Renal pelvis (tissue), 4 donors: ENCODE results near the gene RP9. TPM values are rescaled to one million over a fixed set of nuclear protein-coding genes. Genes with fewer than 3 reads are reported as not detected.
A peak's percentile ranks its signal among the peaks of the same experiment; 100 is the strongest.

ENCODE experiments used
- DNase-seq: peaks from one replicate; pipeline ENCODE4 v3.0.0-alpha.2; 2013
- polyA plus RNA-seq, 3 donors: library from polyadenylated mRNA; unstranded; fragments of 120-200 nt; gene quantifications; one replicate each; pipeline ENCODE4 v1.2.1, GENCODE V29; 2013; ENCODE audit not compliant: insufficient read length in 3 of 3

RP9 gene
- polyA plus RNA-seq, 3 donors = 30.0 to 34.6 (median 32.7) TPM

- no peak for DNase-seq
Observed at GRCh38 chr7:33070277-33070676, 38.9 kb downstream of the RP9 start.

- DNase-seq = no peak
Observed at GRCh38 chr7:33067921-33068320, 41.3 kb downstream of the RP9 start.

DNA sequence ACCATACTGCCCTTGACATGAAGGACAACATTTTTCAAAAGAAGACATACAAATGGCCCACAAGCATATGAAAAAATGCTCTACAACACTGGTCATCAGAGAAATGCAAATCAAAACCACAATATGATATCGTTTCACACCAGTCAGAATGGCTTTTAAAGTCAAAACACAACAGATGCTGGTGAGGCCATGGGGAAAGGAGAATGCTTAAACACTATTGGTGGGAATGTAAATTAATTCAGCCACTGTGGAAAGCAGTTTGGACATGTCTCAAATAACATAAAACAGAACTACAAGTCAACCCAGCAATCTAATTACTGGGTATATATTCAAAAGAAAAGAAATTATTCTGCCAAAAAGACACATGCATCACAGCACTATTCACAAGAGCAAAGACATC lies 42.4 kb downstream of the RP9 start:
- no peak for DNase-seq

- DNase-seq = no peak
Observed at GRCh38 chr7:33065981-33066380, 43.2 kb downstream of the RP9 start.

- peak; percentile 94 for DNase-seq
Observed at GRCh38 chr7:33062782-33063443, 46.3 kb downstream of the RP9 start.

DNA sequence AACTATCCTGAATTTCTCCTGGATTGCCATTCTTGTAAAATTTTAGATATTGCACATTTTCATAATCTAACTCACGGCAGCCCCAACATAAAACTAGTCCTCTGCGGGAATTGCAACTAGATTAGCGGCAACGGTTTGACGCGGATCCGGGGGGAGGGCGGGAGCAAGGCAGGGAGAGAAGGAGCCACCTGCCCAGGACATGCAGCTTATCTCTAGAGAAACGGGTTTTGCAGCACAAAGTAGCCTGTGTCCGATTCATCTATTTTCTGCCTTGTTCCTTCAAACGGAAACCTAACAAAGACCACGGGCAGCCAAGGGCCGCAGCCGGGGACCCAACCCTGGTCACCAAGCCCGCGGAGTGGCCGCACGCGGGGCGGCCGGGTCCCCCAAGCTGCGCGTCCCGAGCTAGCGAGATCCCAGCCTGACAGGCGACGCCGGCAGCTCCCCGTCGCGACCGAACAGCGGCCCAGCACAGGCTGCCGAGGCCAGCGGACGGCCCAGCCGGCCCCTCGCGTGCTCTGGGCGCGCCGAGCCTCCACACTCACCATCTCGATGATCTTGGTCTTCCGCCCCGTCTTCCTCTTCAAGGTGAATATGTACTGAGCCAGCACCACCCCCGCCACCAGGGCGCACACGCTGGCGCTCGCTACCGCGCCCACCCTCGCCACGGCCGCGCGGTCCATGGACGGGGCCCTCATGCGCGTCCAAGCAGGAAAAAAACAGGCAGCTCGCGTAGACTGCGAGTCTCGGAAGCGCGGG lies 47.0 kb downstream of the RP9 start, which contains the start of gene NT5C3A:
Gene NT5C3A, minus strand, starts transcription at position 754 of the 759 bp plus-strand sequence. Its CDS starts 71 bp downstream, at position 683.
- peak; percentile 35 for DNase-seq

DNA sequence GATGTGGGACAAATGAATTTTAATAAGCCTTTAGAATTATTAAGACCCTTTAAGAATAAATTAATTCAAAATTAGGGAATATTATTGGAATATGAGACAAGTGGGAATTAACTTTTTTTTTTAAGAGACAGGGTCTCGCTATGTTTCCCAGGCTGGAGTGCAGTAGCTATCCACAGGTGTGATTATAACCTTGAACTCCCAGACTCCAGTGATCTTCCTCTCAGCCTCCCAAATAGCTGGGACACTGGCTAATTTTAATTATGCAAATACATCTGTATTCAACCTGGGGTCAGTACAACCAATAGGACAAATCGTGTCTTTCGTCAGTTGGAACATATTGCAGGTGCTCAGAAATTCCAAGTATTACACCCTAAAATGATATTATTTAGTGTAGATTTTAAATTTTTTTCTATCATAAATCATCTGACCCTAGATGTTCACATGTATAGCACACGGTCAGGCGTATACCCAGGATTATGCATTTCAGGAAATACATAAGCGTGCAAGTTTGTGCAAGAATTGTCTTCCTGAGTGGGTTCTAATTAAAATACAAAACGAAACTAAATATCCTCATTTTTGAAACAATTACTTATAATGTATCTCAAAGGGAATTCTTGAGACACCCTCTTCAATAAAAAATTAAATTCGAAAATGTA lies 47.8 kb downstream of the RP9 start:
- DNase-seq = no peak

- DNase-seq = no peak
Observed at GRCh38 chr7:33059635-33060034, 49.6 kb downstream of the RP9 start.

- DNase-seq = no peak
Observed at GRCh38 chr7:33055158-33055557, 54.0 kb downstream of the RP9 start.

DNA sequence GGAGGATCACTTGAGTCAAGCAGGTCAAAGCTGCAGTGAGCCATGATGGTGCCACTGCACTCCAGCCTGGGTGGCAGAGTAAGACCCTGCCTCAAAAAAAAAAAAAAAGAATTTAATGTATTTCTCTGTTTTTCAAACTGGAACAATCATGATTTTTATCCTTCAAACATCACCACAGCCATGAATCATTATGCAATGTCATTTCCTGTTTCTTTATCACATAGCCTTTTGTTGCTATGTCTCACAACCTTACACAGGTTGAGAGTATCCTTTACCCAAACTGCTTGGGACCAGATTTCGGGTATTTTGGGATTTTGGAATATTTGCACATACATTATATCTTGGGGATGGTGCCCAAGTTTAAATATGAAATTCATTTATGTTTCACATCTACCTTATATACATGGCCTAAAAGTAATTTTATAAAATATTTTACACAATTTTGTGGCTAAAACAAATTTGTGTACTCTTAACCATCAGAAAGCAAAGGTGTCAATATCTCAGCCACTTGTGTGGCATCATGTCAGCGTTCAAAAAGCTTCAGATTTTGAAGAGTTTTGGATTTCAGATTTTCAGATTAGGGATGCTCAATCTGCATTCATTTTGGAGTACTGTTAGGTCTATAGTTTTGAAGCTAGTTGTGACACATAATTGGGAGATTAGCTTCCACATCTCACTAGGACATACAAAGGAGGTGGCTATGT lies 54.8 kb downstream of the RP9 start:
- no peak for DNase-seq

GRCh38 chr7:33053721-33054120 lies 55.5 kb downstream of the RP9 start:
- no peak for DNase-seq

DNA sequence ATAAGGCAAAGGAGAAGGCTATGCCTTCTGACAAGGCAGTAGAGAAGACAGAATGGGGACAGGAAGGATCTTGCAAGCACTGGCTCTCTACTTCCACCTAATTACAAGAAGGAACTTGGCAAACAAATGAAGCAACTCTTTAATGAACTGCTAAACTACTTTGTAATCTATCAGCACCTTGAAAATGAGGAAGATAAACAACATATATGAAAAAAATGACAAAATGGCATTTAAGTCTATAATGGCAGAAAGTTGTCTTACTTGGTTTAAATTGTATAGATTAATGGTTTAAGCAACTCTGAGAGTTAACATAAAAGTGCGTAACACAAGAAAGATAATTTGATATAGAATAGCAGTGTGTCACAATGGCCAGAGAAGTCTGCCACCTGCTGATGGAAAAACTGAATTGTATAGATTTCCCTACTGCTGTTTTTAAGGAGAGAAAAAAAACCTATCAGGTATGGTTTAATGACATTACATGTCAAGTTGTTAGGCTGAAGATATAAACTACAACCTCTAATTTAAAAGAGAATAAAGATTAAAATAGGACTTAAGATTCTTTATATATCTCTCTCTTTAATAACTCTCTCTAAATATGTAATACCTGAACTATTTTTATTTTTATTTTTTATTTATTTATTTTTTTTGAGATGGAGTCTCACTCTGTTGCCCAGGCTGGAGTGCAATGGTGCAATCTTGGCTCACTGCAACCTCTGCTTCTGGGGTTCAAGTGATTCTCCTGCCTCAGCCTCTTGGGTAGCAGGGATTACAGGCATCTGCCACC lies 58.5 kb downstream of the RP9 start:
- DNase-seq = peak; percentile 48

- no peak for DNase-seq
Observed at GRCh38 chr7:33048704-33049103, 60.5 kb downstream of the RP9 start.

DNA sequence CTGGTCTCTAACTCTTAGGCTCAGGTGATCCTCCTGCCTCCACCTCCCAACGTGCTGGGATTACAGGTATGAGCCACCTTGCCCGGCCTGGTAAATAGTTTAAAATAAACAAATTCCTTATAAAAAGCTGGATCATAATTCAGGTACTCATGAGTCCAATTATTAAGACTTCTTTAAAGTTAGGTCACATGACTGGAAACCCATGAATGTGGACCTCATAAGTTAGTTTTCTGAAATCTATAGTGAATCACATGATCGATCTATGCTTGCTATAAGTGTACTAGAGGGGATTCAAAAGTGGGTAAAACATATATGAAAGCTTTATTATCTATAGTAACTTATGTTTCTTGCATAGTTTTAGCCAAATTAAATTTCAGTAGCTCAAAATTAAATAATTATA lies 60.9 kb downstream of the RP9 start:
- no peak for DNase-seq

- DNase-seq = no peak
Observed at GRCh38 chr7:33044986-33045385, 64.2 kb downstream of the RP9 start.

Other genes with a start within 250 kb of the RP9 start
- 10 to 100 TPM; 45.7 to 52.7 (median 50.3) TPM for gene KBTBD2, start 217.6 kb downstream of the RP9 start, polyA plus RNA-seq
- 100 to 1,000 TPM; 132 to 154 (median 153) TPM for gene FKBP9, start 152.0 kb downstream of the RP9 start, polyA plus RNA-seq
- 10 to 100 TPM; 27.6 to 42.9 (median 37.3) TPM for gene NT5C3A, start 46.6 kb downstream of the RP9 start, polyA plus RNA-seq
- 10 to 100 TPM; 15.5 to 17.8 (median 17.5) TPM for gene BBS9, start 20.2 kb upstream of the RP9 start, polyA plus RNA-seq